ENCODE data around the gene CFAP92. TPM values are rescaled to one million over a fixed set of nuclear protein-coding genes. Genes with fewer than 3 reads are reported as not detected.

The CFAP92 gene
- total and polyA plus RNA-seq, 8 donors: 0.37 to 1.3 (median 0.46) TPM

GRCh38 chr3:129038121-129038855 lies 44.4 kb upstream of the CFAP92 start:
- peak in 1 of 6 donors; percentile 18 for DNase-seq
- no peak for TF ChIP-seq CTCF (IDR thresholded peaks at IDR 0.05)
- no peak overlapping the region for H3K4me3 ChIP-seq

GRCh38 chr3:129037093-129037419 lies 43.2 kb upstream of the CFAP92 start:
- no peak overlapping the region for H3K27ac ChIP-seq
- WGBS, 2 donors: 0% methylated on average over 2 of the region's 2 CpGs
- H3K36me3 ChIP-seq: no peaks in the 10 kb centered on the region
- TF ChIP-seq CTCF (IDR thresholded peaks at IDR 0.05): no peak
- H3K4me3 ChIP-seq: no peak overlapping the region
- H3K9me3 ChIP-seq: no peaks in the 10 kb centered on the region
- H3K4me1 ChIP-seq: no peaks in the 10 kb centered on the region
- intact Hi-C loops (cut with DNase I): no loop called here
- no peak for ATAC-seq
- H3K27me3 ChIP-seq: no peaks in the 10 kb centered on the region
- DNase-seq: no peak
- FAIRE-seq: no peak

More at GRCh38 chr3:129038121-129038855, 44.4 kb upstream of the CFAP92 start:
- no peaks in the 10 kb centered on the region for H3K27me3 ChIP-seq
- FAIRE-seq: no peak
- whole genome bisulfite sequencing, 2 donors: 75 to 81% methylated on average over 10 of the region's 10 CpGs
- no peaks in the 10 kb centered on the region for H3K4me1 ChIP-seq
- no peak overlapping the region for H3K27ac ChIP-seq
- no peaks in the 10 kb centered on the region for H3K36me3 ChIP-seq
- intact Hi-C loops (cut with DNase I): no loop called here
- no peaks in the 10 kb centered on the region for H3K9me3 ChIP-seq
- no peak for ATAC-seq

- intact Hi-C loops (cut with DNase I): no loop called here
- H3K27ac ChIP-seq: no peak overlapping the region
- H3K4me1 ChIP-seq: no peaks in the 10 kb centered on the region
- TF ChIP-seq CTCF (IDR thresholded peaks at IDR 0.05): no peak
- no peaks in the 10 kb centered on the region for H3K27me3 ChIP-seq
- no peaks in the 10 kb centered on the region for H3K9me3 ChIP-seq
- no peaks in the 10 kb centered on the region for H3K36me3 ChIP-seq
- DNase-seq: peak in 1 of 6 donors; percentile 13
- no peak for FAIRE-seq
- WGBS, 2 donors: 81 to 83% methylated on average over 10 of the region's 10 CpGs
- H3K4me3 ChIP-seq: no peak overlapping the region
- no peak for ATAC-seq
Observed at GRCh38 chr3:129036222-129037092, 42.6 kb upstream of the CFAP92 start.

- ATAC-seq (no peak), DNase-seq (peak in 1 of 6 donors; percentile 21), FAIRE-seq (no peak)
- 79 to 87% methylated on average over 11 of the region's 11 CpGs for WGBS, 2 donors
- intact Hi-C loops (cut with DNase I): no loop called here
- no peak for TF ChIP-seq CTCF (IDR thresholded peaks at IDR 0.05)
- Histone ChIP-seq H3K9me3 (no peaks in the 10 kb centered on the region), H3K36me3 (no peaks in the 10 kb centered on the region), H3K27ac (no peak overlapping the region), H3K4me3 (no peak overlapping the region), H3K27me3 (no peaks in the 10 kb centered on the region), H3K4me1 (no peaks in the 10 kb centered on the region)
Observed at GRCh38 chr3:129035360-129036221, 41.7 kb upstream of the CFAP92 start.

Data from pancreas (tissue), 10 donors.